Left renal pelvis (tissue), 4 donors: Measurements from ENCODE around the gene STX12. TPM values are rescaled to one million over a fixed set of nuclear protein-coding genes. Genes with fewer than 3 reads are reported as not detected.
A peak's percentile ranks its signal among the peaks of the same experiment; 100 is the strongest.

Source experiments
- DNase-seq, 4 donors: peaks; one replicate each; pipeline ENCODE4 v3.0.0-alpha.2; 2013; ENCODE audit warnings: low read depth in 4 of 4, low spot score in 3 of 4
- polyA plus RNA-seq, 4 donors: library from polyadenylated mRNA; unstranded; fragments of 120-200 nt; gene quantifications; one replicate each; pipeline ENCODE4 v1.2.1, GENCODE V29; 2013; ENCODE audit not compliant: insufficient read length in 4 of 4

STX12 gene
- polyA plus RNA-seq: 10 to 100 TPM; 45.7 to 53.0 (median 50.4) TPM

DNA sequence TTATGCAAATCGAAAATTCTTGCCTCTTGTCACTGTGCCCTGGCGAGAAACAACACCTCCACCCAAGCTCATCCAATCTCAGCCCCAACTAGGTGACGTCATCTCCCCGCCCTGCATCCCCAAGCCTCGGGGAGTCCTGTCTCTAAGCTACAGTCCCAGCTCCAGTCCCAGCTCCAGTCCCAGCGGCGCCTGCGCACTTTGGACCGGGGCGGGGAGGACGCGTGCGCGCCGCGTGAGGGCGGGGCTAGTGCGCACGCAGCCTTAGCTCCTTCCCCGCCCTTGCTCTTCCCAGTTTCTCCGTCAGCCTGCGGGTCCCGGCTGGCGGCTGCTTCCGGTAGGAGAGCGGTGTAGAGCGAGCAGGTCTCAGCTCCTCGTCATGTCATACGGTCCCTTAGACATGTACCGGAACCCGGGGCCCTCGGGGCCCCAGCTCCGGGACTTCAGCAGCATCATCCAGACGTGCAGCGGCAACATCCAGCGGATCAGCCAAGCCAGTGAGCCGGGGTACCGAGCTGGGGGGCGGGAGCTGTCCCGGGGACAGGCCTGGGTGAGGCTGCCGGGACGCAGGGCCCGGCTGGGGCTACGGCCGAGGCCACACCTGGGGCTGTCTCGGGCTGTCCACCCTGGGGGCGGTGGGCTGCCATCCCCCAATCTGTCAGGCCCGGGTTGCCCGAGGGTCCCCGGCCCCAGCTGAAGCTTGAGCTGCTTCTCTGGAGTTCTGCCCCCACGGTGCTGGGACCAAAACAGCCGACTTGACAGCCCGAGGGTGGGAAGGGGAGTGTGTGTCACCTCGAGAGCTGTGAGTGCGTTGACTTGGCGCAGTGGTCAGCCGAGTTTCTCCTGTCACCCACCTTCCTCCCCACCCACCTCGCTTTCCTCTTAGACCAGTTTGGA lies at the start of gene STX12:
TSS of gene STX12 (plus strand) at position 288 of the 894 bp plus-strand sequence. CDS start at position 377, 89 bp downstream.
- DNase-seq: peak; percentile 95 to 97 (median 97)

DNA sequence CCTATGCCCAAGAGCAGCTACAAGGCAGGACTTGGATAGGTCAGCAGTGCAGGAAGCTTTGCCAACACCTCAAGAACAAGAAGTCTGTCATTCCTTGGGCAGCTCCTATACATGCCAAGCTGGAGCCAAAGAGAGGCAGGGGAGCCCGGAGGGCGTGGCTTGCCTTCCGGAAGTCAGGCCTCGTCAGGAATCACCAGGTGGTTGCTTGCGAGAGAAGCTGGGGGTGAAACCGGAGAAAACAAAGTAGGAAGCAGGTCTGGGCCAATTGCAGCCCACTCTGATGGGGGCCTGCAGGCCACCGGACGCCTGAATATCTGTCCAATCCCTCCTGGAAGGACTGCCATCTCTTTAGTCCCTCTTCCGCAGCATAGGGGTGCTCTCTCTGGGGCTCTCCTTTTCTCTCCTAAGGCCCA lies 48.1 kb upstream of the STX12 start:
- DNase-seq: peak; percentile 14 to 20 (median 18)

DNA sequence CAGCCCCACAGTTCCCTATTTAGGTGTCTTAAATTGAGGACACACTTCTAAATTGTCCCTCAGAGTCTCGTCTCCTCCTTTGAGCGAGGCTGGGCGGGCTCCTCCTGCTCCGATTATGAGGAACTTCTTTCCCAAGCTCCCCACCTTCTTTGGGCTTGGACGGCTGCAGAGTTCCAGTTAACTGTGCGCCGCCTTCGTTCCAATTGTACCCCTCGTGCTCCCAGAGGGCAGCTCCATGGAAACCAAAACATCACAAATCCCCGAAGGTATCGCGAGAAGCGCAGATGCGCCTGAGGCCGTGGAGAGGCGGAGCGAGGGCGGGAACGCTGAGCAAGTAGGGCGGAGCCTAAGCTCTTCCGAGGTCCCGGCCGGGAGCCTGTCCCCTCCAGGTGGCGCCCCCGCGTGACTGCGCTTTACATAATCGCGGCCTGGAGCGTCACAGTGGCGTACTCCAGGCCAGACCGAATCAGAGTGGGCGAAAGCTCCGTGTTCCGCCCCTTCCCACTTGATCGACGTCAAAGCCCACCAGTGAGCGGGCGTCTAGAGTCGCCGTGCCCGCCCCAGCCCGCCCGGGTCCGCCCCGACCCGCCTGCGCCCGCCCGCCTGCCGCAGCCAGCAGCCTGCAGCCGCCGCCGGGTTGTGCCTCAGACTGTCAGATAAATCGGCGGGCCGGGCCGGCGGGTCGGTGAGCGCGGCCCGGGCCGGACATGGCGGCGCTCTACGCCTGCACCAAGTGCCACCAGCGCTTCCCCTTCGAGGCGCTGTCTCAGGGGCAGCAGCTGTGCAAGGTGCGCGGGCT lies 47.4 kb upstream of the STX12 start, which contains the start of gene FAM76A:
TSS of gene FAM76A (plus strand) at position 588 of the 799 bp plus-strand sequence. CDS start at position 708, 120 bp downstream.
- DNase-seq: peak; percentile 98 to 99 (median 99)

DNA sequence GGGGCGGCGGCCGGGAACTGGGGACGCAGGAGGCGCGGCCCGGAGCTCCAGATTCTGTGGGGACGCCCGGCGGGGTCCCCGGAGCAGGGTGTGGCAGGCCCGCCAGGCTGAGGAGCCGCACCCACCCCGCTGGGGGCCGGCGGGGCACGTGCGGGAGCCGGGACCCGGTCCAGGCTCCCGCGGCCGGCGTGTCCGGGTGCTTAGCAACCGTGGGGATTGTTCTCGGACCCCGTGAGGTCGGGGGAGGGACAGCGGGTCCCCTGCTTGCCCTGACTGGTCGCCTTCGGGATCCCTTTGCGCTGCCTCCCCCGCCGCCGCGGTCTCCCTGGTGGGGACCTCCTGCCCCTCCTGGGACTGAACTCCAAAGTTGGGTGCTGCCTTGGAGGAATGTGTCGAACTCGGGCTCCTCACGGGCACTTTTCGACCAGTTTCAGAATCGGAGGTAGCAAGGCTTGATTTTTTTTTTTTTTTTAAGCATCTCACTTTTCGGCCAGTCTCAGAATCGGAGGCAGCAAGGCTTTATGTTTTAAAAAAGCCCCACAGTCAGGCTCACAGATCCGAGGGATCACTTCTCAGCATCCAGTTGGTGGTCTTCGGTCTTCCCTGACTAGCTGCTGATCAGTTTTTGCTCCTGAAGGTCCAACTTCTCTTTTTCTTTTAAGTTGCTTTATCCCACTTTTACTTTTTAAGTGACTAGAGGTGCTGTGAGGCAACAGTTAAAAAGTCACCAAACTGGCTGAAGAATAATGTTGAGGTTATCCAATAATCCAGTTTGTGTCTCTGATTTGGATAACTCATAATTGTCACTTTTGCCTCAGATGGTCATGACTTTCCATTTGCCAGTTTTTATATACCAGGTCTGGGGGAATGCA lies 46.6 kb upstream of the STX12 start:
- peak; percentile 16 to 34 (median 28) for DNase-seq

DNA sequence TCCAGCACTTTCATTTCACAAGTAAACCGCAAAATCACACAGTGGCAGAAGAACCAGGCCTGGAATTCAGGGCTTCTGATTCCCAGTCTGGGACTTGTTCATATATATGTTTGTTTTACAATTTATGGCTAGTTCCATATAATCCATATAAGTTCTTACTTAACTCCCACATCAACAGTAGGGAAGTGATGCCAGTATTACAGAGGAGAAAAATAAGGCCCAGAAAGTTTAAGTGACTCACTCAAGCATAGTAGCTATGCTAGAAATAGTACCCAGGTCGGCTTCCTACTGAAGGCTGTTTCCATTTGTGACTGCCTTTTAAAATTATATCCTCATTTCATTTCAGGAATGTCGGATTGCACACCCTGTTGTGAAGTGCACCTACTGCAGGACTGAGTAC lies 45.9 kb upstream of the STX12 start:
- no peak for DNase-seq

DNA sequence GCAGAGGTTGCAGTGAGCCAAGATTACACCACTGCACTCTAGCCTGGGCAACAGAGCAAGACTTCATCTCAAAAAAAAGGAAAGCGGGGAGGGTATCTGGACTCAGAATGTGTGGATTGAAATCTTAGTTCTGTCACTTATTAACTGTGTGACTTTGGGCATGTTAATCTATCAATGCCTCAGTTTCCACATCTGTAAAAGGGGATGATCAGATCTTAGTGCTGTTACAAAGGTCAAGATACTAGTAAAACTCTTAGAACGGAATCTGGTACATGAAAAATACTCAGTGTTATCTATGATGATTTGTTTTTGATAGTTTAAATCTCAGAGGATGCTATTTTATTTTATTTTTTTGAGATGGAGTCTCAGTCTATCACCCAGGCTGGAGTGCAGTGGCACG lies 36.8 kb upstream of the STX12 start:
- DNase-seq: no peak

DNA sequence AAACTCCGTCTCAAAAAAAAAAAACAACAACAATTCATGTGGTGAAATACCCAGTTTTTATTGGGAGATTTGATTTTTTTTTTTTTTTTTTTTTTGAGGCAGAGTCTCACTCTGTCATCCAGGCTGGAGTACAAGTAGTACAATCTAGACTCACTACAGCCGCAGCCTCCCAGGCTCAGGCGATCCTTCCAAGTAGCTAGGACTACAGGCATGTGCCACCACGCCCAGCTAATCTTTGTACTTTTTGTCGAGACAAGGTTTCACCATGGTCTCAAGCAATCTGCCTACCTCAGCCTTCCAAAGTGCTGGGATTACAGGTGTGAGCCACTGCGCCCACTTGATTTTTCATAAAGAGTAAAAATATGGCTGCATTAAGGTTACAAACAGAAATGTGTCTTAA lies 31.9 kb upstream of the STX12 start:
- DNase-seq: no peak

DNA sequence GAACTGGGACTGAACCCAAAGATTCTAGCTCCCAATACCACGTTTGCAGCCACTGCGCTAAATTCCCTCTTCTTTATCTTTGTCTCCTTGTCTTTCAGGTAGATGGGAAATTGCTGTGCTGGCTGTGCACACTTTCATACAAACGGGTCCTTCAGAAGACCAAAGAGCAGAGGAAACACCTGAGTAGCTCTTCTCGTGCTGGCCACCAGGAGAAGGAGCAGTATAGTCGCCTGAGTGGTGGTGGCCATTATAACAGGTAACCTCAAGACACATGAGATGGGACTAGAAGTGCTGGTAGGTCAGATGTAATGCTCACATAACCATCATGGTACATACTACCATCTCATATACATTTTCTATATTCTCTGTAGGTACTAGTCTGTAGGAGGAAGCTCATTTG lies 28.5 kb upstream of the STX12 start:
- DNase-seq: no peak

DNA sequence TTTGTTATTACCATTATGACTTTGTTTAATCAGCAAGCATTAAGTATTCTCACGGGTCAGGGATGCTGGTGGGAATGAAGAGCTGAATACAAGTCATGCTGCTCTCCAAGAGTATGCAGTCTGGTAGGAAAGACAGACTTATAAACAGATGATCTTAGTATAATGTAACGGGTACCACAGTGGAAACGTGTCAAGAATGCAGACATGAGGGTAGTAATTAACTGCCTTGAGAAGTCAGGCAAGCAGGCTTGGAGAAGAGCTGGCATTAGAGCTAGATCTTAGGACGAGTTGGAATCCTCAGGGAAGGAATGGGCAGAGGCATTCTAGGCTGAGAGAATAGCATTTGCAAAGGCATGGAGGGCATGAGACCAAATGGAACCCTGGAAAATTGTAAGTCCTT lies 27.6 kb upstream of the STX12 start:
- no peak for DNase-seq

DNA sequence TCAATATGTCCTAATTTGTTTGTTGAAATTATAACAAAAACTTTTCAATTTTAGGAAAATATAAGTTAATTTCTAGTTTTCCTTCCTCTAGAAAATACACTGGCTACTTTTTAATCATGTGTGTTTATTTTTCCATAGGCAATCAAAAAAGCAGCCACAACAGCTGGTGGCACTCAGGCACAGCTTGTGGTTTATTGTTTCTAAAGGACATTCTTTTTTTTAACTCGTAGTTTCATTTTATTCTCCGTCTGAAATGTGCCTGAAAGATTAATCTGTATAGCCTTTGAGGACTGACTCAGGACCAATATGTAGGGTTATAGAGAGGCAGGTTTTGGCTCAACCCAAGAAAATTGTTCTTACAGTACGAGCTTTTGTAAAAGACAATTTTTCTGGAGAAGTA lies 20.7 kb upstream of the STX12 start:
- peak in 1 of 4 donors; percentile 45 for DNase-seq

DNA sequence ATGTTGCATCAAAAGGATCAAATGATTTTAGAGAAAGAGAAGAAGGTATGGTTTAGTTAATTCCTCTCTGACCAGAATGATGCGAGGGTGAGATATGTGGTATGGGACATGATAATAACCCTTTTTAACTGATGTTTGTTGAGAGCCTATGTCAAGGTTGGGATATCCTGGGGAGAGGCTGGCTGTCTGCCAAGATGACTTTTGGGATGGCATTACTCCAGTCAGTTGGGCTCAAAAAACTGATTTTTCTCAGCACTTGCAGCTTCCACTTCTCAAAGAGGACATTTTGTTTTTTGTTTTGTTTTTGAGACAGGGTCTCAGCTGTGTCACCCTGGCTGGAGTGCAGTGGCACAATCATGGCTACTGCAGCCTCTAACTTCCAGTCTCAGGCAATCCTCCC lies 17.7 kb upstream of the STX12 start:
- DNase-seq: no peak

DNA sequence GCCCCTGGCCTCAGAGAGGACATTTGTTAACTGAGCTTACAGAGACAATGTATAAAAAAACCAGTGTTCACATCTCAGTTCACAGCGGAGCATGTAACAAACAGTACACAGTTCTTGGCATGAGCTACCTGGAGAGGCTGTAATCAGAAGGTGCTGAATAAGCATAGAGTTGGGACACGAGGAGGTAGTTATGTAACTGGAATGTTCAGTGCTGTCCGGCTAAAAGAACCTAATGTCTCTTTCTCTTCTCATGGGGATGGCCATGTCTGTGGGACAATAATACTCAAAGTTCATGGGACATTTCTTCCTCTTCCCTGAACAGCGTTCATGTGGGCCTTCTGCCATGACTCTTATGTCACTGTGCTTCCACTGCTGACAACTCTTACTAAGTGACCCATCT lies 17.2 kb upstream of the STX12 start:
- no peak for DNase-seq

DNA sequence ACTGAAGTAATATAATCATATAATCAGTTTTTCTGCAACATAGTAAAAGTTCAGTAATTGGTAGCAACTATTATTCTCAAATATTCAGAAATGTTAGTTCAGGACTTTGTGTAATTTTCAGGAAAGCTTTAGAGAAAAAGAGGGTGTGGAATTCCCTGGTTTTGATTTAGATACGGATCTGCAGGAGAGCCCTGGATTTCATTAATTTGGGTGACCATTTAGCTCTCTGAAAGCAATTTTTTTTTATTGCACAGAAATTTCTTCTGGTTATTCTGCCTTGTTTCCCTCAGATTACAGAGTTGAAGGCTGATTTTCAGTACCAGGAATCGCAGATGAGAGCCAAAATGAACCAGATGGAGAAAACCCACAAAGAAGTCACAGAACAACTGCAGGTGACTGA lies 13.8 kb upstream of the STX12 start:
- no peak for DNase-seq

DNA sequence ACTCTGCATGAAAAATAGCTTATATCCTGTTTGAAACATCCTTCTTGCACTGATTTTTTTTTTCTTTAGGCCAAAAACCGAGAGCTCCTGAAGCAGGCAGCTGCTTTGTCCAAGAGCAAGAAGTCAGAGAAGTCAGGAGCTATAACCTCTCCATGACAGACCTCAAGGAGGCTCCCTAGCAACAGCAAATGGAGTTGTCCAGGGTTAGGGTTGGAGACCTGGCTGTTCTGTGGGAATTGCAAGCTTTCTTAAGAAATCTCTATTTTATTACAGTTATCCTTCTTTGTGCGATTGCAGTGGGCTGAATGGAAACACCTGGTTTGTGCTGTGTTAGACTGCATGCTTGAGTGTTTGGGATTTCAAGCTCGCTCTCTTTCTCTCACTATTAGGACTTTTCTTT lies 12.6 kb upstream of the STX12 start:
- DNase-seq: no peak

DNA sequence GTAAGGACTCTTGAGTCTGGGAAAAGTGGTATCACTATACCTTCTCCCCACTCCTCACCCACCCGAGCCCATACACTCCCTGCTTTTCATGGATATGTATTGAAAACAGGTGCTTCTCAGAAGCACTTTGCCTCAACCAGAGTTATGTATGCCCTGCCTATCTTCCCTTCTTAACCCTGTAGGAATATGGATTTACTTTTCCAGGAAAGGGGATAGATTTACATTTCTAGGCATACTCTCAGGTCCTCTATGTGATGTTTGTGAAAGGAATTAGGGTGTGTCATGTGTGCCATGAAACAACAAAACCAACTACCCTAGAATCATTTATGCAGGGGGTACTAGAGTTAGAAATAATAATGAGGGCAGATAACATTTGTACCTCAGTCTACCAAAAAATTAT lies 11.0 kb upstream of the STX12 start:
- DNase-seq: no peak

DNA sequence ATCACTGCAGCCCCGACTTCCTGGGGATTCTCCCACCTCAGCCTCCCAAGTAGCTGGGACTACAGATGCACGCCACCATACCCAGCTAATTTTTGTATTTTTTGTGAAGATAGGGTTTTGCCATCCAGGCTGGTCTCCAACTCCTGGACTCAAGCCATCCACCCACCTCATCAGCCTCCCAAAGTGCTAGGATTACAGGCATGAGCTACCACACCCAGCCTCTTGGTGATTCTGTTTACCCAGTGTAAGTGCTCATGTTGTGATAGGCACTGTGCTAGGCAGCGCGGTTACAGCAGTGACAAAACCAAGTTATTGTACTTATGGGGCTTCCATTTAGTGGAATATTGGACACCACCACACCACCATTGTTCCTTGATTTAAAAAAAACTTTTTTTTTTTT lies 9.7 kb upstream of the STX12 start:
- no peak for DNase-seq

DNA sequence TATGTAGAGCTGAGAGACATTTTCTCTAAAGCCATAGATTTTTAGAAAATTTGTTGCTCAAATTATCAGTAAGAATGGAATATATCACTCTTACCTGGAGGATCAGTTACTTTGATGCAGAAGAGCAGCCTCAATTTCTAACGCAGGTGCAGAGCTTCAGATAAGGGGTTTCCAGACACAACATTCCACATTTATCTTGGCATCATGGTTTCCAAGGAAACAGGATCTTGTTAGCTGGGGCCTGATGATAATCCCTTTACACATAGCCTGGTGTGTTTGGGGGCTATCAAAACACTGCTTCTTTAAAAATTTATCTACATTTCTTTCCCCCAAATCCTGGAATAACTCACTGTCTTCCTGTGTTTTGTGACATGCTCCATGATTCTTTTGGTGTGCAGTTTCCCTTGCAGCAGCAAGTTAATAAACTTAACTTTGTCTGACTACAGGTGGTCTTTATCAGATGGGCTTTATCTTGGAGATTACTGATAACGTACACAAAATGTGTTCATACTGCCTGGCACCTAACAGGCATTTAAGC lies 2.7 kb upstream of the STX12 start:
- no peak for DNase-seq

DNA sequence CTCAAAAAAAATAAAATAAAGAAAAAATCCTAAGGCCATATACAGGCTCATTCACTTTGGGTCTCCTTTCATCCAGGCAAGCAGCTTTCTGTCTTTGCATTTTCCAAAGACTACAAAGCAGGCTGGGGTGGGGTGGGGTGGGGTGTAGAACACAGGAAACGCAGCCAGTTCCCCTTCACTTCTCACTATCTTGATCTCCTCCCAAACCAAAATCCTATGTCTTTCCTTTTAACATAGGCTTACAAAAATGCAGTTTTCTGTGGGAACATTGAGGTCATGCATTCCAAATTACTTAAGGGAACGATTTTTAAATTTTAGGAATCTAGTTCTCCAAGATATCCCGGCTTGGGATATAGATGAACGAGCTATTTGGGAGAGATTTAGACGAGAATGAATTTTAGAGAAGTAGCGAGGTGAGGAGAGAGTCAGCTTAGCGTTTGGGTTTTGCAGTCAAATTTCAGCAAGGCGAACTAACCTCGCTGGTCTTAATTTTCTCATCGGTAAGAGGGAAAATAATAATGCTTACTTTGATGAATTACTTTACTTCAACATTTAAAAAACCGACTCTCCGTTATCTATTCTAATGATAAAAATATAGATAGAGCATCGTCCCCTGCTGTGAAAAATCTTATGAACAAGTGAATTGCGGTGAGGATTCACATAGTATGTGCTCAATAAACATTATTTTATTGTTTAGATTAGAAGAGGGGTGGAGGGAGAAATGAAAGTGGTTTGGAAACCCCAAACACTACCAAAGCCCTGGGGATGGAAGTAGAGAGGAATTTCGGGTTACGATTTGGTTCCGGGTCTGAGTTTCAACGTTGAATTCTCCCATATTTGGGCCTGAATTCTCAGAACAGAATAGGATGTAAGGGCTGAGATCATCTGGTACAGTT lies 735 bp upstream of the STX12 start:
- DNase-seq: no peak

DNA sequence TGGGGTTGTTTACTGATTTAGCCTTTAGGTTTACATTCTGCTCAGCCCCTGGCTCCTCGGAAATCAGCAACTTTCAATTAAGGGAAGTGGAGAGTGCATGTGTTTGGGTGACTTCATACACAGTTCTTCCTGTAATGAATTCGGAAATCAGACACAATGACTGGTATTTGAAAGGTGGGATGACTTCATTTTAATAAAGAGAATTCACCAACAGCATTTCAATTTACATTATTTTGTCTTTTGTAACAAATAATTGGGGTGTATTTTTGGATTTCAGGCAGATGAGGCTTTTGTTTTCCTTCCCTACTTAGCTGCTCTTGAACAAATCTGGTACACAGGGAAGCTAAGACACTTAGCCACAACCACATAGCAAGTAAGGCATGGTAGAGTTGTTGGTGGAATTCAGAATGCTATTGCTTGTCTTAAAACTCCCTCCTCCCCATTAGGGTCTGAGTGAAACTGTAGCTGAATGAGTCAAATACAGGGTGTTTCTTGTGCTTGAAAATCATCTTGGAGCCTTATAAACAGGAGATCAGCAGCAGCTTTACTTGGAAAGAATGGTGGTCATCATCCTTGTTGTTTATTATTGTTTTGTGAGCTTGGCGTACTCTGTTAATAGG lies 917 bp downstream of the STX12 start:
- DNase-seq: no peak
